Occipital lobe (tissue), 2 donors: ENCODE measurements around the gene PFDN6. TPM values are rescaled to one million over a fixed set of nuclear protein-coding genes. Genes with fewer than 3 reads are reported as not detected.
"Not testable (repeated sequence)": the region's sequence is repeated elsewhere in the genome, so short reads cannot be mapped to it uniquely, and the experiment has no call there.

Experiments used
- DNase-seq: peaks from one replicate; lab custom pipeline; 2025; lab: John Stamatoyannopoulos, UW
- total RNA-seq: library from RNA; depleted of rRNA; stranded (reverse); fragments of >200 nt; gene quantifications from one replicate; pipeline ENCODE4 v1.2.3, GENCODE V29; 2014

PFDN6 gene
- 27.0 TPM for total RNA-seq

GRCh38 chr6:33288921-33289783 lies at the start of gene PFDN6, which contains the start of gene WDR46:
TSS of gene PFDN6 (plus strand) at chr6:33289601. CDS start at chr6:33289857, 256 bp downstream.
TSS of gene WDR46 (minus strand) at chr6:33289239. CDS start at chr6:33289170, 69 bp downstream.
- DNase-seq, result peak; percentile 84

GRCh38 chr6:33241968-33242367 lies 47.4 kb upstream of the PFDN6 start:
- no peak for DNase-seq

DNA sequence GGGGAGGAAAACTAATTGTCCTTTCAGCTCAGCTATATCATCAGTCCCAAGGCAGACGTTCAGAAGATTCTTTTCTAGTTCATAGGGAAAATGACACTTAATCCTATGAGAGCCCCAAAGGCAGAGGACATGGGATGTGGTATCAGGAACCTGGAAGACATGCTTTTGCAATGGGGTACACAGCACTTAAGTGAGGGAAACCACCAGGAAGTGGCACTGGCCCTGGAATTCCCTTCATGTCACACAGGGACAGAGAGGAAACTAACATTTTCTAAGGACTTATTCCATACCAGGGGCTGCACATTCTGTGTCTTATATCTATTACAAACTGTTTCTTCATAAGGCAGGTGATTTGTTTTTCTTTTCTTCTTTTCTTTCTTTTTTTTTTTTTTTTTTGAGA lies 45.9 kb upstream of the PFDN6 start:
- no peak for DNase-seq

GRCh38 chr6:33247977-33248642 lies 41.3 kb upstream of the PFDN6 start:
- peak; percentile 70 for DNase-seq

DNA sequence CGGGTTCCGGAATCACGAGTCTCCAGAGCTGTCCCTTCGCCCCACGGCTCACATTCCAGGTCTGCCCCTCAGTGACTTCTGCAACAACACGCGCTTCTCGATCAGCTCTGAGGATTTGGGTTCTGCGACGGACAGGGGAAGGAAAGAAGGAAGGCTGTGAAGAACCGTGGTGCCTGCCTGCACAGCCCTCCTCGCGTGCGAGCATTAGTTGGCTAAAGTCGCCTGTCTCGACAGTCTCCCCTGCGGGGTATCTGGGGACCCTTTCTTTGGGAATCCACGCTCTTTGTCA lies 40.8 kb upstream of the PFDN6 start:
- no peak for DNase-seq

GRCh38 chr6:33248932-33249731 lies 40.3 kb upstream of the PFDN6 start:
- DNase-seq, result peak; percentile 98

- DNase-seq, result no peak
These were observed 39.4 kb upstream of the PFDN6 start for GRCh38 chr6:33249732-33250630.

DNA sequence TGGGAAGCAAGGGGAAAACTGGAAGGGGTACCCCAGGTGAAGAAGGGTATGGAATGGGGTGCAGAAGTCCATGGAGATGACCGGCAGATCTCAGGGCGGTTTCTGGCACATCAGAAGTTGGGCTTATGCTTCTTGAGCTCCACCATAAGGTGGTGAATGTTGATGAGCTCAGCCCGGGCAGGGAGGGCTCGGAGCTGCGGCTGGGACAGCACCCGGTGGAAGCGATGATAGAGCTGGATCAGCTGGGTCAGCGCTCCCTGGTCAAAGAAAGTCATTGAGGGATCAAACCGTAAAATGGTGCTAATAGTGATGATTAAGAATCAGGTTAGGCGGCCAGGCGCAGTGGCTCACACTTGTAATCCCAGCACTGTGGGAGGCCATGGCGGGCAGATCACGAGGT lies 38.7 kb upstream of the PFDN6 start:
- DNase-seq, result no peak

- DNase-seq, result no peak
These were observed 37.9 kb upstream of the PFDN6 start for GRCh38 chr6:33251395-33252012.

- DNase-seq, result no peak
These were observed 36.6 kb upstream of the PFDN6 start for GRCh38 chr6:33252759-33253158.

- DNase-seq, result no peak
These were observed 34.8 kb upstream of the PFDN6 start for GRCh38 chr6:33254591-33254990.

DNA sequence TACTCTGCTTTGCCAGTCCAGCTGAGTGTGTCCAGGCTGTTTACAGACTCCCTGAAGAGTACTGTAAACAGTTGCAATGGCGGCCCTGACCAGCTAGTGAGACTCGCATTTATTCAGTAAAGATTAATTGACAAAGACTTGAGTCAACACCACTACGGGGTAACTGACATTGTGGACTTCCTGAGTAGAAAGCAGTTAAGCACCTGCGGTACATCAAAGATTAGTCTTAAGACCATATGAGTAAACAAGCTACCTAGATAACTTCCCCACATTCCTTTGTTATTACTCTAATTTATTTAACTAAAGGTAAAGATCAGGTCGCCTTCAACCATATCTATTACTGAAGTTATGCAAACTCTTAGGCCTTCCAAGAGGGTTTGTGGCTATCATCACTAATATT lies 30.4 kb upstream of the PFDN6 start:
- no peak for DNase-seq

- not testable (repeated sequence) for DNase-seq
These were observed 26.9 kb upstream of the PFDN6 start for GRCh38 chr6:33262490-33262889.

GRCh38 chr6:33264015-33264414 lies 25.4 kb upstream of the PFDN6 start:
- DNase-seq, result no peak

GRCh38 chr6:33271117-33271467 lies 18.3 kb upstream of the PFDN6 start:
- no peak for DNase-seq

DNA sequence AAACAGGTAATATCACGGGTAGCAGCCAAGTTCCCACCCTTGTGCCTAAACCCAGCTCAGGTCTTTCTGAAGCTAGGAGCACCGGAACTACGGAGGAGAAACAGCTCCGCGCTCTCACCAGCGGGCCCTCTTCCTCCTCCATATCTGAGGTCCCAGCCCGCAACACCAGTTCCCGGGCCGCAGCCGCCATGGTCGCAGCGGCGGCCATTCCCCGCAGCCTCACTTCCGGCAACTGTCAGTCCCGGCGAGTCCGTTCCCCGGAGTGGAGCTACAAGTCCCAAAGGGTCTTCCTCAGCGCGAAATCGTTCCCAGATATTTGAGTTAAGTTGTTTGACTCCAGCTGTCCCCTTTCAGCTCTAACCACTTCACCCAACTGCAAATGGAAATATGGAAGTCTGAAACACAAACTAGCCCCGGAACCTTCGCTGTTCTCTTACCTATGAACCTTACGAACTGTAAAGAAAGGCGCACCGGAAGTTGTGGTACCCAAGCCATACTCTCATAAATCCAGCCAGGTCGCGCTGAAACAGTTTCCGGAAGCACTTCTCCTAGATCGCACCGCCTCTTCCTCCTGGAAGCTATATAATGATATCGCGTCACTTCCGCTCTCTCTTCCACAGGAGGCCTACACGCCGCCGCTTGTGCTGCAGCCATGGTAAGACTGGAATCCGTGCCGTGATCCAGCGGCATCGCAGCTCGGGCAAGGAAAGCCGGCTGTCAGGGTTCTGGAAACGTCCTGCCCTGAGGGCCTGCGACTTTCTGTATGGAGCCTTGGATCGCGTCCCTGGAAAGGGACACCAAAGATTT lies 17.7 kb upstream of the PFDN6 start, which contains the start of the genes RPS18 and VPS52:
TSS of gene RPS18 (plus strand) at position 608 of the 807 bp plus-strand sequence. CDS start at position 653, 45 bp downstream.
TSS of gene VPS52 (minus strand) at position 409 of the 807 bp plus-strand sequence. CDS start at position 208, 201 bp downstream.
- DNase-seq, result peak; percentile 87

DNA sequence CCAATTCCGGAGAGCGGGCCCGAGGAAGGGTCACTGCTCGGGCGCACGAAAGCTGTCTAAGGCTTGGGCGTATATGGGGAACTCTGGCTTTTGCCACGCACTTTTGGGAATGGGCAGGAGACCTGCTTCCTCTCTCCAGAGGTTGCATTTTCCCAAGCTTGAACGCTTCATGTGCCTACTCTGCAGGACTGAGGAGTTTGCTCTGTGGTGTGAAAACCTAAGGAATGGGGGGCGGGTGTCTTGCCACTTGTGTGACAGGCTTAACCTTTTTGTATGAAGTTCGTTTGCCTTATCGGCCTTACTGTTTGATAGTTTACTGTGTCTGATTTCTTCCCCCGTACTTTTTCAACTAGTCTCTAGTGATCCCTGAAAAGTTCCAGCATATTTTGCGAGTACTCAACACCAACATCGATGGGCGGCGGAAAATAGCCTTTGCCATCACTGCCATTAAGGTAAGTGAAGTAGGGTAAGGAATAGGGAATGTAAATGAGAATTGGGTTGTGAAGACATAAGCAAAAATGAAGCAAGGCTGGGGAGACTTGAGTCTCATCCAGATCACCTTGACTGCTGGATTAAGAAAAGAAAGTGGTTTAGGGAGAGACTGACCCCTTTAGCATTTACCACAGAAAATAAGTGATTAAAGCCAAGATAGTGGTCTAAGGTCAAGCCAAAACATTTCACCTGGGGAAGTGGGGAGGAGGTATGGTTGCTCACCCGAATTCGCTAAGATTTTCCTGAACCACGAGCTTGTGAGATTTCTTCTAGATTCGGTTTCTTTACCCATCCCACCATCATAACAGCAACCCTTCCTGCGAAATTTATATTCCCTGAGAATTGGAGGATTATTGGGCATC lies 16.9 kb upstream of the PFDN6 start:
- no peak for DNase-seq

DNA sequence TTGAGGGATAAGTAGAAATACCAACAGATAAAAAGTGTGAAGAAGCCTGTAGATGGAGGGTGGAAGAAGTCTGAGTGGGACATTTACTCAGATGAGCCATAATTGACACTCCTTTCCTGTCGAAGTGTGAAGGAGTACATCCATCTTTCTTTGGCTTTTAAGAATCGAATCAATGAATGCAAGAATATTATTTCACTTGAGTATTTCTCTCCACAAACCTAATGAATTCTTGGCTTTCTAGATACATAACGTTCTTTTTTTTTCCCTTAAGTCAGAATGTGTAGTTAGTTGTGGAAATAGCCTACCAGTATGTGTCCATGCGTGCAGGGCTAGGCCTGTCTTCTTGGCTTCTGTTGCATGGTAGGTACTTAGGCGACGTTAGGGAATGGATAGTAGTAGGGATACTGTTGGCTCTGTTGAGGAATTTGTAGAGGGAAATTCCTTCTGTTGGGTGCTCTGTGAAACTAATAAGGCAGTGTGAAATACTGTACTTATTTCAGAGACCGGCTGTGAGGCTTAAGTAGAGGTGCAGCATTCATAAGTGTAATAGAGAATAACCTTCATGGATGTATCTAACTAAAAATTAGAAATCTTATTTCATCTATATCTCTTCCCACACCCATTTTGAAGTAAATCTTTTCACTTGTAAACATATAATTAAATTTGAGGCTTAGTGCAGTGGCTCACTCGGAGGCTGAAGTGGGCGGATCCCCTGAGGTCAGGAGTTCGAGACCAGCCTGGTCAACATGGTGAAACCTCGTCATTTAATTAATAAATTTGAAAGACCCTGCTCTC lies 16.1 kb upstream of the PFDN6 start:
- DNase-seq, result no peak
